ENCODE measurements around the gene PAK5.

GRCh38 chr20:9531581-9531980, 307.3 kb downstream of the PAK5 start:
- TF ChIP-seq CTCF (conservative IDR thresholded peaks at IDR 0.05; ENCODE audit: low read depth, low read length) (no peak), EZH2 (IDR thresholded peaks at IDR 0.05; ENCODE audit: low read length, unreplicated experiment) (no peak), EZH2phosphoT487 (IDR thresholded peaks at IDR 0.05; ENCODE audit: borderline replicate concordance, low read length) (no peak)

Measured in PC-3 (cell line).